Measurements from ENCODE around the gene HS3ST4.

GRCh38 chr16:25910971-25911370, 219.2 kb downstream of the HS3ST4 start:
- TF ChIP-seq EZH2 (IDR thresholded peaks at IDR 0.05; ENCODE audit: insufficient read depth, poor library complexity, severe bottlenecking), result no peak
- TF ChIP-seq EZH2phosphoT487 (IDR thresholded peaks at IDR 0.05; ENCODE audit: insufficient read depth, low read depth), result no peak
